Mesenchymal stem cell (in vitro differentiated cells and primary cell): ENCODE measurements around the gene BCKDHB.
A peak's percentile ranks its signal among the peaks of the same experiment; 100 is the strongest.

Experiments used
- DNase-seq: peaks from one replicate; pipeline ENCODE4 v3.0.0-alpha.2; 2013
- H2AFZ ChIP-seq: one replicate; pipeline ENCODE4 v1.6.1; 2013; ENCODE audit warnings: low read depth, mild to moderate bottlenecking, control low read depth, inconsistent platforms, low read length, moderate library complexity
- H2AK5ac ChIP-seq: 2 replicates; pipeline ENCODE4 v1.6.1; 2013; ENCODE audit warnings: low read length, moderate library complexity, mild to moderate bottlenecking, inconsistent platforms; ENCODE audit not compliant: severe bottlenecking
- H2BK120ac ChIP-seq: one replicate; pipeline ENCODE4 v1.6.1; 2013; ENCODE audit warnings: low read depth, mild to moderate bottlenecking, inconsistent platforms, low read length, moderate library complexity
- H2BK12ac ChIP-seq, 2 experiments: one replicate each; pipeline ENCODE4 v1.6.1; 2013; ENCODE audit warnings: inconsistent platforms in 2 of 2, low read length in 2 of 2, mild to moderate bottlenecking in 2 of 2, moderate library complexity in 2 of 2, control low read depth in 1 of 2
- H2BK15ac ChIP-seq: one replicate; pipeline ENCODE4 v1.6.1; 2013; ENCODE audit warnings: mild to moderate bottlenecking, low read depth, inconsistent platforms; ENCODE audit not compliant: poor library complexity, severe bottlenecking
- H2BK5ac ChIP-seq: 2 replicates; pipeline ENCODE4 v1.6.1; 2013; ENCODE audit warnings: low read depth, mild to moderate bottlenecking, low read length, control low read depth, inconsistent platforms; ENCODE audit not compliant: poor library complexity, severe bottlenecking
- H3K14ac ChIP-seq, 2 experiments: one replicate each; pipeline ENCODE4 v1.6.1; 2013; ENCODE audit warnings: inconsistent platforms in 2 of 2, low read length in 2 of 2, control low read depth in 1 of 2, mild to moderate bottlenecking in 1 of 2, moderate library complexity in 1 of 2
- H3K18ac ChIP-seq, 2 experiments: one replicate each; pipeline ENCODE4 v1.6.1; 2013; ENCODE audit warnings: inconsistent platforms in 2 of 2, low read length in 2 of 2, control low read depth in 1 of 2, low read depth in 1 of 2, mild to moderate bottlenecking in 1 of 2
- H3K23ac ChIP-seq, 2 experiments: one replicate each; pipeline ENCODE4 v1.6.1; 2013; ENCODE audit warnings: inconsistent platforms in 2 of 2, low read length in 2 of 2, mild to moderate bottlenecking in 2 of 2, moderate library complexity in 2 of 2, control low read depth in 1 of 2
- H3K27ac ChIP-seq: 2 replicates; pipeline ENCODE4 v1.5.1; 2013; ENCODE audit warnings: mild to moderate bottlenecking, moderate library complexity, low read length, control low read depth, inconsistent platforms; ENCODE audit not compliant: poor library complexity, severe bottlenecking
- H3K27me3 ChIP-seq, 2 experiments: 2 replicates each; pipeline versions ENCODE4 v1.6.1 to v1.7.0; 2013; ENCODE audit warnings: low read length in 2 of 2, mild to moderate bottlenecking in 2 of 2, moderate library complexity in 2 of 2, control low read depth in 1 of 2, inconsistent platforms in 1 of 2; ENCODE audit not compliant: control insufficient read depth in 1 of 2, insufficient read depth in 1 of 2
- H3K36me3 ChIP-seq, 2 experiments: 2 replicates each; pipeline versions ENCODE4 v1.6.1 to v1.7.0; 2013; ENCODE audit warnings: low read length in 2 of 2, control low read depth in 1 of 2, inconsistent platforms in 1 of 2, low read depth in 1 of 2, mild to moderate bottlenecking in 1 of 2; ENCODE audit not compliant: insufficient read depth in 2 of 2, control insufficient read depth in 1 of 2
- H3K4ac ChIP-seq, 2 experiments: one replicate each; pipeline ENCODE4 v1.6.1; 2013; ENCODE audit warnings: inconsistent platforms in 2 of 2, low read length in 2 of 2, mild to moderate bottlenecking in 2 of 2, moderate library complexity in 2 of 2, control low read depth in 1 of 2, low read depth in 1 of 2
- H3K4me1 ChIP-seq: 2 replicates; pipeline ENCODE4 v1.6.1; 2013; ENCODE audit warnings: low read depth, low read length, control low read depth; ENCODE audit not compliant: control insufficient read depth, insufficient read depth
- H3K4me2 ChIP-seq: 2 replicates; pipeline ENCODE4 v1.6.1; 2013; ENCODE audit warnings: low read length, mild to moderate bottlenecking, inconsistent platforms; ENCODE audit not compliant: poor library complexity, severe bottlenecking
- H3K4me3 ChIP-seq, 2 experiments: 2 replicates each; pipeline versions ENCODE4 v1.5.1 to v1.7.0; 2013; ENCODE audit warnings: low read length in 2 of 2, mild to moderate bottlenecking in 2 of 2, control low read depth in 1 of 2, low read depth in 1 of 2; ENCODE audit not compliant: insufficient read depth in 1 of 2
- H3K79me1 ChIP-seq: replicated peaks from 2 replicates; pipeline ENCODE4 v1.6.1; 2013; ENCODE audit warnings: mild to moderate bottlenecking, control low read depth, low read length, inconsistent platforms; ENCODE audit not compliant: poor library complexity, severe bottlenecking
- H3K9ac ChIP-seq: 2 replicates; pipeline ENCODE4 v1.7.0; 2013; ENCODE audit warnings: mild to moderate bottlenecking, low read length, moderate library complexity
- H3K9me3 ChIP-seq: 2 replicates; pipeline ENCODE4 v1.7.0; 2013; ENCODE audit warnings: mild to moderate bottlenecking, low read length; ENCODE audit not compliant: control insufficient read depth
- H4K8ac ChIP-seq: one replicate; pipeline ENCODE4 v1.6.1; 2013; ENCODE audit warnings: inconsistent platforms, mild to moderate bottlenecking, low read length, moderate library complexity
- H4K91ac ChIP-seq: one replicate; pipeline ENCODE4 v1.6.1; 2013; ENCODE audit warnings: mild to moderate bottlenecking, low read length, inconsistent platforms
- WGBS: methylation state at CpG from one replicate; pipeline ENCODE4 v1.1.7; 2013; ENCODE audit warnings: mixed read lengths; 5-methylcytosine and 5-hydroxymethylcytosine counted together

BCKDHB gene

GRCh38 chr6:80205404-80205803, 98.9 kb downstream of the BCKDHB start:
- peak overlapping the region; percentile 12 for H2BK5ac ChIP-seq
- no peak overlapping the region for H3K9ac ChIP-seq
- H3K36me3 ChIP-seq: peaks cover 0 to 8% of the 10 kb centered on the region in 2 experiments
- H2BK12ac ChIP-seq: no peak overlapping the region
- peak overlapping the region in 1 of 2 experiments; percentile 12 for H3K18ac ChIP-seq
- no peak overlapping the region for H4K8ac ChIP-seq
- no peak overlapping the region for H3K4me3 ChIP-seq
- H2BK120ac ChIP-seq: no peak overlapping the region
- H4K91ac ChIP-seq: no peak overlapping the region
- no peaks in the 10 kb centered on the region for H3K4me1 ChIP-seq
- no peak overlapping the region for H3K4ac ChIP-seq
- no peak overlapping the region for H3K23ac ChIP-seq
- no peak for DNase-seq
- H3K79me1 ChIP-seq: no peaks in the 10 kb centered on the region
- no peak overlapping the region for H2AK5ac ChIP-seq
- no peak overlapping the region for H3K14ac ChIP-seq
- H2BK15ac ChIP-seq: no peak overlapping the region
- H3K9me3 ChIP-seq: no peaks in the 10 kb centered on the region
- no peak overlapping the region for H3K4me2 ChIP-seq
- WGBS: 100% methylated on average over 3 of the region's 4 CpGs
- no peaks in the 10 kb centered on the region for H3K27me3 ChIP-seq
- no peak overlapping the region for H3K27ac ChIP-seq
- H2AFZ ChIP-seq: no peak overlapping the region

- DNase-seq: no peak
- no peak overlapping the region for H3K9ac ChIP-seq
- no peak overlapping the region for H4K91ac ChIP-seq
- no peak overlapping the region for H3K18ac ChIP-seq
- H2BK120ac ChIP-seq: no peak overlapping the region
- H4K8ac ChIP-seq: no peak overlapping the region
- no peak overlapping the region for H2BK12ac ChIP-seq
- H3K4me2 ChIP-seq: no peak overlapping the region
- no peaks in the 10 kb centered on the region for H3K79me1 ChIP-seq
- H3K23ac ChIP-seq: no peak overlapping the region
- no peaks in the 10 kb centered on the region for H3K4me1 ChIP-seq
- no peaks in the 10 kb centered on the region for H3K9me3 ChIP-seq
- no peak overlapping the region for H3K14ac ChIP-seq
- peaks cover 0 to 8% of the 10 kb centered on the region in 2 experiments for H3K36me3 ChIP-seq
- H3K27me3 ChIP-seq: no peaks in the 10 kb centered on the region
- no peak overlapping the region for H2BK15ac ChIP-seq
- H3K4me3 ChIP-seq: no peak overlapping the region
- H3K4ac ChIP-seq: no peak overlapping the region
- H2BK5ac ChIP-seq: no peak overlapping the region
- H3K27ac ChIP-seq: no peak overlapping the region
- H2AK5ac ChIP-seq: no peak overlapping the region
- H2AFZ ChIP-seq: no peak overlapping the region
Observed at GRCh38 chr6:80206758-80207157, 100.3 kb downstream of the BCKDHB start.

GRCh38 chr6:80209430-80209829, 103.0 kb downstream of the BCKDHB start:
- WGBS: no CpG with 5 or more reads among the region's 1 CpG
- Histone ChIP-seq H2BK5ac (no peak overlapping the region), H3K18ac (no peak overlapping the region), H3K79me1 (no peaks in the 10 kb centered on the region), H3K14ac (no peak overlapping the region), H3K4ac (no peak overlapping the region), H3K9ac (no peak overlapping the region), H2BK15ac (no peak overlapping the region), H3K36me3 (peaks cover 0 to 5% of the 10 kb centered on the region in 2 experiments), H3K23ac (no peak overlapping the region), H4K8ac (no peak overlapping the region), H3K4me2 (no peak overlapping the region), H2AK5ac (no peak overlapping the region), H3K4me1 (no peaks in the 10 kb centered on the region), H3K27me3 (no peaks in the 10 kb centered on the region), H2BK12ac (no peak overlapping the region), H3K27ac (no peak overlapping the region), H3K9me3 (no peaks in the 10 kb centered on the region), H2AFZ (no peak overlapping the region), H4K91ac (no peak overlapping the region), H3K4me3 (no peak overlapping the region), H2BK120ac (no peak overlapping the region)
- DNase-seq: no peak

GRCh38 chr6:80210618-80211017, 104.1 kb downstream of the BCKDHB start:
- H2AK5ac ChIP-seq: no peak overlapping the region

More at GRCh38 chr6:80210618-80211017, 104.1 kb downstream of the BCKDHB start:
- DNase-seq: peak; percentile 86
- Histone ChIP-seq H3K4me1 (no peaks in the 10 kb centered on the region), H3K79me1 (no peaks in the 10 kb centered on the region), H3K4ac (no peak overlapping the region), H3K36me3 (no peaks in the 10 kb centered on the region), H3K27me3 (no peaks in the 10 kb centered on the region), H3K9ac (no peak overlapping the region), H2BK15ac (no peak overlapping the region), H2BK120ac (no peak overlapping the region), H3K23ac (no peak overlapping the region), H2BK5ac (no peak overlapping the region), H3K18ac (no peak overlapping the region), H3K4me2 (no peak overlapping the region), H4K91ac (no peak overlapping the region), H4K8ac (no peak overlapping the region), H2BK12ac (no peak overlapping the region), H3K9me3 (no peaks in the 10 kb centered on the region), H2AFZ (no peak overlapping the region), H3K4me3 (no peak overlapping the region), H3K14ac (no peak overlapping the region), H3K27ac (no peak overlapping the region)
- WGBS: 0% methylated on average over 3 of the region's 3 CpGs
